Activated CD4-positive, CD25-positive, alpha-beta regulatory T cell (primary cell): ENCODE measurements around the gene POLL.

Experiments used
- DNase-seq, 4 experiments: peaks; one replicate each; lab custom pipeline; 2025; lab: John Stamatoyannopoulos, UW

POLL gene

GRCh38 chr10:101560298-101561067 lies 27.6 kb downstream of the POLL start:
- DNase-seq: no peak

- DNase-seq: no peak
Measured at GRCh38 chr10:101559596-101560297, 28.3 kb downstream of the POLL start.

- no peak for DNase-seq
Measured at GRCh38 chr10:101558671-101559595, 29.1 kb downstream of the POLL start.

GRCh38 chr10:101558204-101558603 lies 29.9 kb downstream of the POLL start:
- no peak for DNase-seq

GRCh38 chr10:101557541-101557940 lies 30.5 kb downstream of the POLL start:
- no peak for DNase-seq

GRCh38 chr10:101552442-101552841 lies 35.6 kb downstream of the POLL start:
- DNase-seq: no peak

GRCh38 chr10:101550965-101551364 lies 37.1 kb downstream of the POLL start:
- no peak for DNase-seq

- no peak for DNase-seq
Measured at GRCh38 chr10:101545898-101546297, 42.2 kb downstream of the POLL start.

GRCh38 chr10:101538446-101538845 lies 49.6 kb downstream of the POLL start:
- DNase-seq: no peak

- no peak for DNase-seq
Measured at GRCh38 chr10:101536800-101537199, 51.3 kb downstream of the POLL start.

GRCh38 chr10:101535949-101536348 lies 52.1 kb downstream of the POLL start:
- no peak for DNase-seq

GRCh38 chr10:101529725-101530553 lies 58.1 kb downstream of the POLL start:
- DNase-seq: no peak

- no peak for DNase-seq
Measured at GRCh38 chr10:101529207-101529606, 58.9 kb downstream of the POLL start.
